Measurements from ENCODE around the gene ATF7. TPM values are rescaled to one million over a fixed set of nuclear protein-coding genes. Genes with fewer than 3 reads are reported as not detected.

ATF7 gene
- polyA plus RNA-seq, 1 of the 3 experiments (the other 2 are of a cell fraction) = 12.8 TPM

DNA sequence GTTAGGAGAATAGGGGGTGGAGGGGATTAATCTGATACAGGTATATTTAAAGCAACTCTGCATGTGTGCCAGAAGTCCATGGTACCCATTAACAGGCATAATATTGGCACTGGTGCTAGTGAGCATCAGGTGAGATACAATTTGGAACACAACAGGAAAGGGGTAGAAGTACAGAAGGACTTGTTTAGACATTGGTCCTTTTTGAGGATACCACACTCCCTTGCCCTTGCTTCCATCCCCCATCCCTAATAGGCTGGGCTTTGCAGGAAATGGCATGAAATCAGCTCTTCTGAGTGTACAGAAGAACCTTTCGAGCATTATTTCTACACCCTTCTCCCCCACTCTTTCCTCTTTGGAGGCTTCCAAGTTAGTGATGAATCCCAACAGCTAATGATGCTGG, 157.9 kb downstream of the ATF7 start:
- Histone ChIP-seq H3K79me2 (ENCODE audit: insufficient read depth) (peaks cover 94% of the 10 kb centered on the region), H3K27ac (ENCODE audit: low read depth in 2 of 2, low read length in 1 of 2) (no peak overlapping the region; a peak in 2 of 4 replicates), H3K4me1 (ENCODE audit: control insufficient read depth in 1 of 2, insufficient read depth in 2 of 2, low read depth in 1 of 2, low read length in 1 of 2) (0 out of 4 replicates have a peak, but pooled peaks cover 0 to 5% of the 10 kb centered on the region in 2 experiments), H3K9ac (no peak overlapping the region), H3K36me3 (replicated peaks in 1 of 2; ENCODE audit: control insufficient read depth in 1 of 2, insufficient read depth in 2 of 2, low read length in 1 of 2) (peaks cover 91 to 92% of the 10 kb centered on the region in 2 experiments), H2AFZ (ENCODE audit: low read depth) (no peak overlapping the region), H3K9me2 (no peaks in the 10 kb centered on the region), H4K20me1 (ENCODE audit: insufficient read depth) (peaks cover 84% of the 10 kb centered on the region), H3K4me3 (ENCODE audit: low read depth in 2 of 2, low read length in 1 of 2) (no peak overlapping the region), H3K9me3 (no peaks in the 10 kb centered on the region), H3K27me3 (ENCODE audit: insufficient read depth) (no peaks in the 10 kb centered on the region), H3F3A (replicated peaks; ENCODE audit: insufficient read depth) (peaks cover 62% of the 10 kb centered on the region), H3K4me2 (no peak overlapping the region)
- no peak for DNase-seq
- TF ChIP-seq, protein P1, sequence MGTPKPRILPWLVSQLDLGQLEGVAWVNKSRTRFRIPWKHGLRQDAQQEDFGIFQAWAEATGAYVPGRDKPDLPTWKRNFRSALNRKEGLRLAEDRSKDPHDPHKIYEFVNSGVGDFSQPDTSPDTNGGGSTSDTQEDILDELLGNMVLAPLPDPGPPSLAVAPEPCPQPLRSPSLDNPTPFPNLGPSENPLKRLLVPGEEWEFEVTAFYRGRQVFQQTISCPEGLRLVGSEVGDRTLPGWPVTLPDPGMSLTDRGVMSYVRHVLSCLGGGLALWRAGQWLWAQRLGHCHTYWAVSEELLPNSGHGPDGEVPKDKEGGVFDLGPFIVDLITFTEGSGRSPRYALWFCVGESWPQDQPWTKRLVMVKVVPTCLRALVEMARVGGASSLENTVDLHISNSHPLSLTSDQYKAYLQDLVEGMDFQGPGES (IDR thresholded peaks at IDR 0.05; ENCODE audit: low read depth, low read length) = no peak
- no peak for TF ChIP-seq EZH2phosphoT487 (IDR thresholded peaks at IDR 0.05; ENCODE audit: borderline replicate concordance, low read depth)
- TF ChIP-seq TCF12 (IDR thresholded peaks at IDR 0.05) = no peak
- TF ChIP-seq REST (IDR thresholded peaks at IDR 0.05; ENCODE audit: low read depth, low read length) = no peak
- TF ChIP-seq GABPA (IDR thresholded peaks at IDR 0.05; ENCODE audit: low read depth) = no peak
- POLR2A ChIA-PET = interaction anchor here (1.1 to 1.2 kb wide), 2 partner anchors 9 to 13 kb away, joined by 3 to 4 read pairs; no protein-coding TSS in a partner anchor
- WGBS (ENCODE audit: low lambda C conversion rate) = 100% methylated on average over 1 of the region's 1 CpG
- CTCF ChIA-PET = interaction anchor here (1.4 to 3.0 kb wide), 2 partner anchors 8 to 14 kb away, joined by 4 to 16 read pairs; no protein-coding TSS in a partner anchor

GRCh38 chr12:53467880-53468279, 158.3 kb downstream of the ATF7 start:
- Histone ChIP-seq H3K4me3 (ENCODE audit: low read depth in 2 of 2, low read length in 1 of 2) (no peak overlapping the region), H3K4me1 (ENCODE audit: control insufficient read depth in 1 of 2, insufficient read depth in 2 of 2, low read depth in 1 of 2, low read length in 1 of 2) (0 out of 4 replicates have a peak, but pooled peaks cover 0 to 5% of the 10 kb centered on the region in 2 experiments), H2AFZ (ENCODE audit: low read depth) (no peak overlapping the region), H3F3A (replicated peaks; ENCODE audit: insufficient read depth) (peaks cover 66% of the 10 kb centered on the region), H3K27ac (ENCODE audit: low read depth in 2 of 2, low read length in 1 of 2) (no peak overlapping the region; a peak in 1 of 4 replicates), H3K9me3 (no peaks in the 10 kb centered on the region), H3K36me3 (replicated peaks in 1 of 2; ENCODE audit: control insufficient read depth in 1 of 2, insufficient read depth in 2 of 2, low read length in 1 of 2) (peaks cover 92 to 94% of the 10 kb centered on the region in 2 experiments), H3K4me2 (no peak overlapping the region), H3K27me3 (ENCODE audit: insufficient read depth) (no peaks in the 10 kb centered on the region), H3K79me2 (ENCODE audit: insufficient read depth) (peaks cover 94% of the 10 kb centered on the region), H3K9ac (no peak overlapping the region), H3K9me2 (no peaks in the 10 kb centered on the region), H4K20me1 (ENCODE audit: insufficient read depth) (peaks cover 84% of the 10 kb centered on the region)
- TF ChIP-seq NRF1 (IDR thresholded peaks at IDR 0.05; ENCODE audit: low read depth, low read length) = no peak
- no peak for TF ChIP-seq FOSL2 (IDR thresholded peaks at IDR 0.05; ENCODE audit: borderline replicate concordance, low read depth)
- no peak for TF ChIP-seq RAD21 (IDR thresholded peaks at IDR 0.05; ENCODE audit: low read length)
- TF ChIP-seq MXI1 (IDR thresholded peaks at IDR 0.05; ENCODE audit: low read depth, low read length) = no peak
- DNase-seq = no peak
- 94% methylated on average over 2 of the region's 2 CpGs for WGBS (ENCODE audit: low lambda C conversion rate)
- CTCF ChIA-PET = interaction anchor here (1.4 to 3.0 kb wide), 3 partner anchors 9 to 41 kb away, joined by 4 to 16 read pairs (median 6); no protein-coding TSS in a partner anchor
- POLR2A ChIA-PET = interaction anchor here (1.1 to 1.2 kb wide), 2 partner anchors 9 to 13 kb away, joined by 3 to 4 read pairs; no protein-coding TSS in a partner anchor

Measured in SK-N-SH (cell line).